GM12878 (cell line): ENCODE data around the gene GNG12. TPM values are rescaled to one million over a fixed set of nuclear protein-coding genes. Genes with fewer than 3 reads are reported as not detected.

Experiments used
- ATAC-seq: fragments of 200-7000 bp; cut with Tn5 transposase; 3 replicates; pipeline ENCODE4 v1.9.1; 2020; ENCODE audit warnings: mild to moderate bottlenecking, moderate library complexity
- BruUV-seq: library from RNA; stranded (reverse); fragments of 400-500 nt; replicated peaks from 2 replicates; lab custom pipeline; 2021; lab: Mats Ljungman, UMichigan
- CTCF ChIA-PET: fragments of 300-600 bp; sonication (Branson Sonifier 250); formaldehyde crosslinking; extraction: SDS; loops from one replicate; lab custom pipeline; 2021; ENCODE audit warnings: inconsistent platforms; lab: Yijun Ruan, JAX
- POLR2A ChIA-PET: fragments of 350-600 bp; formaldehyde crosslinking; extraction: SDS; loops from one replicate; lab custom pipeline; 2021; ENCODE audit warnings: inconsistent platforms; lab: Charles Lee
- RAD21 ChIA-PET: fragments of 300-600 bp; sonication (Branson Sonifier 250); formaldehyde crosslinking; loops from one replicate; lab custom pipeline; 2023; ENCODE audit warnings: antibody characterized with exemption; ENCODE audit not compliant: unreplicated experiment; lab: Charles Lee
- SMC1A ChIA-PET: fragments of 300-600 bp; sonication (Branson Sonifier 250); formaldehyde crosslinking; loops from one replicate; lab custom pipeline; 2023; ENCODE audit not compliant: unreplicated experiment, uncharacterized antibody; lab: Charles Lee
- DNase-seq: peaks from one replicate; pipeline ENCODE4 v3.0.0-alpha.2; 2011; ENCODE audit warnings: low read depth, low spot score
- FAIRE-seq: peaks from 3 replicates; lab custom pipeline; 2011; peaks lifted over from hg19 to GRCh38; lab: Jason Lieb, UNC
- H2AFZ ChIP-seq: 2 replicates; pipeline ENCODE4 v1.6.0; 2011; ENCODE audit warnings: low read depth, low read length, control low read depth; ENCODE audit not compliant: control insufficient read depth
- H3K27ac ChIP-seq: 2 replicates; pipeline ENCODE4 v1.5.1; 2011; ENCODE audit warnings: control low read depth; ENCODE audit not compliant: control insufficient read depth, insufficient read depth
- H3K27me3 ChIP-seq, 2 experiments: replicated peaks in 1 of 2; 2 replicates each; pipeline versions ENCODE4 v1.6.0 to v1.6.1; 2011; ENCODE audit warnings: low read length in 1 of 2; ENCODE audit not compliant: control insufficient read depth in 2 of 2, insufficient read depth in 2 of 2
- H3K36me3 ChIP-seq, 2 experiments: 2 replicates each; pipeline ENCODE4 v1.5.1; 2011; ENCODE audit warnings: low read length in 1 of 2; ENCODE audit not compliant: control insufficient read depth in 2 of 2, insufficient read depth in 2 of 2
- H3K4me1 ChIP-seq: 2 replicates; pipeline ENCODE4 v1.6.1; 2011; ENCODE audit warnings: mild to moderate bottlenecking, low read length, moderate library complexity, mixed read lengths; ENCODE audit not compliant: control insufficient read depth, insufficient read depth
- H3K4me2 ChIP-seq: 2 replicates; pipeline ENCODE4 v1.6.0; 2011; ENCODE audit warnings: control low read depth; ENCODE audit not compliant: control insufficient read depth, insufficient read depth
- H3K4me3 ChIP-seq: fragments of 200-600 bp; sonication (generic); 2 replicates; pipeline ENCODE4 v1.5.1; 2016
- H3K79me2 ChIP-seq: 2 replicates; pipeline ENCODE4 v1.6.0; 2011; ENCODE audit warnings: low read length; ENCODE audit not compliant: control insufficient read depth, insufficient read depth
- H3K9ac ChIP-seq: 2 replicates; pipeline ENCODE4 v1.8.0; 2011; ENCODE audit warnings: low read length, control low read depth, mixed read lengths; ENCODE audit not compliant: control insufficient read depth, insufficient read depth
- H3K9me3 ChIP-seq: replicated peaks from 3 replicates; pipeline ENCODE4 v1.5.1; 2011; ENCODE audit warnings: mild to moderate bottlenecking, low read length; ENCODE audit not compliant: control insufficient read depth, insufficient read depth
- H4K20me1 ChIP-seq: 2 replicates; pipeline ENCODE4 v1.6.0; 2011; ENCODE audit not compliant: control insufficient read depth, insufficient read depth
- BHLHE40 ChIP-seq, 2 experiments: fragments of 450-650 bp in 1 of 2; IDR thresholded peaks; 2 replicates each; pipeline ENCODE4 v1.6.1; 2011 to 2017; ENCODE audit warnings: low read depth in 2 of 2, borderline replicate concordance in 1 of 2, improper control_type of control experiment in 1 of 2, low read length in 1 of 2, mild to moderate bottlenecking in 1 of 2
- CBX3 ChIP-seq: fragments of 200-600 bp; sonication (generic); IDR thresholded peaks from 2 replicates; pipeline ENCODE4 v1.6.1; 2016; ENCODE audit warnings: low read depth, borderline replicate concordance
- CHD4 ChIP-seq: fragments of 200-600 bp; sonication (generic); IDR thresholded peaks from 2 replicates; pipeline ENCODE4 v1.6.1; 2016; ENCODE audit warnings: mild to moderate bottlenecking
- MAX ChIP-seq: IDR thresholded peaks from 2 replicates; pipeline ENCODE4 v1.6.1; 2012; ENCODE audit warnings: low read depth, low read length, improper control_type of control experiment
- RB1 ChIP-seq: fragments of 450-650 bp; formaldehyde crosslinking; IDR thresholded peaks from 2 replicates; pipeline ENCODE4 v1.6.1; 2017; ENCODE audit warnings: mild to moderate bottlenecking, borderline replicate concordance
- SREBF1 ChIP-seq: IDR thresholded peaks from 2 replicates; pipeline ENCODE4 v1.6.1; 2012; ENCODE audit warnings: mild to moderate bottlenecking, low read length
- STAT1 ChIP-seq: fragments of 450-650 bp; conservative IDR thresholded peaks from 2 replicates; pipeline ENCODE4 v1.6.1; 2014; ENCODE audit warnings: antibody characterized with exemption, mild to moderate bottlenecking
- YBX1 ChIP-seq: fragments of 450-650 bp; IDR thresholded peaks from 2 replicates; pipeline ENCODE4 v1.6.1; 2016; ENCODE audit warnings: antibody characterized with exemption
- ZNF274 ChIP-seq: IDR thresholded peaks from one replicate; pipeline ENCODE4 v1.8.0; 2011; ENCODE audit not compliant: insufficient read length, insufficient read depth
- WGBS: methylation state at CpG from one replicate; pipeline ENCODE4 v1.1.6; 2016; ENCODE audit warnings: low lambda C conversion rate; ENCODE audit not compliant: insufficient replicate concordance, insufficient coverage; ENCODE audit errors: missing lambda C conversion rate; 5-methylcytosine and 5-hydroxymethylcytosine counted together
- in situ Hi-C: fragments of 300-500 bp; cut with MboI; formaldehyde crosslinking; loops from 9 replicates; pipeline ENCODE4 v1.14.3; 2018; ENCODE audit warnings: mixed read lengths
- intact Hi-C: fragments of 100-400 bp; cut with micrococcal nuclease; formaldehyde crosslinking; loops from one replicate; pipeline ENCODE4 v1.14.2; 2022; ENCODE audit not compliant: unreplicated experiment
- polyA plus RNA-seq, 11 experiments: library from polyadenylated mRNA; depleted of rRNA in 4 of 11; unstranded in 6 of 11; stranded (reverse) in 5 of 11; fragments of >200 nt; fragmentation: Nextera tagmentation in 4 of 11; fragmentation: Illumina TruSeq in 1 of 11; extraction: Ambion mirVana in 4 of 11; extraction: Trizol in 1 of 11; gene quantifications; 1 replicate in 1 of 11; 2 replicates in 10 of 11; pipeline versions ENCODE4 v1.2.1 to v1.2.3, GENCODE V29; 2011 to 2016; ENCODE audit warnings: inconsistent platforms in 2 of 11, missing spikeins in 2 of 11, low read depth in 1 of 11
- total RNA-seq, 4 experiments: library from RNA; depleted of rRNA in 3 of 4; stranded (reverse); fragments of >200 nt in 3 of 4; fragmentation: Illumina TruSeq in 1 of 4; extraction: Trizol in 1 of 4; gene quantifications; 2 replicates each; pipeline versions ENCODE4 v1.2.1 to v1.2.3, GENCODE V29; 2013 to 2021
- TF ChIP-seq, protein P1 (sequence below): fragments of 450-650 bp; IDR thresholded peaks from 2 replicates; pipeline ENCODE4 v1.6.1; 2017; ENCODE audit warnings: mild to moderate bottlenecking
- TF ChIP-seq, protein P2 (sequence below): fragments of 450-650 bp; IDR thresholded peaks from 2 replicates; pipeline ENCODE4 v1.6.1; 2018; ENCODE audit warnings: mild to moderate bottlenecking, low read depth, moderate library complexity; ENCODE audit not compliant: partially characterized antibody

GNG12 gene
- total and polyA plus RNA-seq, 10 of the 15 experiments (the other 5 are each of a cell fraction or from before 2014, with no cell fraction given): 0.22 to 32.8 (median 0.35) TPM

DNA sequence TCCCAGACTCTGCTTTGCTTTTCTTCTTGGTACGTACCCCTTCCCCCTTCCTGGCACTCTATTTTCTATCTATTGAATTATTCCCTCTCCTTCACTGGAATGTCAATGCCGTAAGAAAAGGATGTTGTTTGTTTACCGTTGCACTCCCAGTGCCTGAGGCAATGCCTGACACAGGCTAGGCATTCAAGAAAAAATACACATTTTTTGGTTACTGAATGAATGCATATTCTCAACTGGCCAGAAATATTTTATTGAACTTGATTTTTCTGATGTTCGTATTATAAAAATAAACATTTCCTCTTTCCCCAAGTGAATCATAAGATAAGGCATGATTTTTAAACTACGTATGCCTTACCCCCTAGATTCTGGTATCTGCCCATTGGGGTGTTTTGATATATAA, 41.2 kb downstream of the GNG12 start:
- intact Hi-C loops: no loop called here
- TF ChIP-seq, protein P1, sequence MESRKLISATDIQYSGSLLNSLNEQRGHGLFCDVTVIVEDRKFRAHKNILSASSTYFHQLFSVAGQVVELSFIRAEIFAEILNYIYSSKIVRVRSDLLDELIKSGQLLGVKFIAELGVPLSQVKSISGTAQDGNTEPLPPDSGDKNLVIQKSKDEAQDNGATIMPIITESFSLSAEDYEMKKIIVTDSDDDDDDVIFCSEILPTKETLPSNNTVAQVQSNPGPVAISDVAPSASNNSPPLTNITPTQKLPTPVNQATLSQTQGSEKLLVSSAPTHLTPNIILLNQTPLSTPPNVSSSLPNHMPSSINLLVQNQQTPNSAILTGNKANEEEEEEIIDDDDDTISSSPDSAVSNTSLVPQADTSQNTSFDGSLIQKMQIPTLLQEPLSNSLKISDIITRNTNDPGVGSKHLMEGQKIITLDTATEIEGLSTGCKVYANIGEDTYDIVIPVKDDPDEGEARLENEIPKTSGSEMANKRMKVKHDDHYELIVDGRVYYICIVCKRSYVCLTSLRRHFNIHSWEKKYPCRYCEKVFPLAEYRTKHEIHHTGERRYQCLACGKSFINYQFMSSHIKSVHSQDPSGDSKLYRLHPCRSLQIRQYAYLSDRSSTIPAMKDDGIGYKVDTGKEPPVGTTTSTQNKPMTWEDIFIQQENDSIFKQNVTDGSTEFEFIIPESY: no peak
- no peak for TF ChIP-seq YBX1
- TF ChIP-seq MAX: no peak
- no peak for TF ChIP-seq STAT1
- TF ChIP-seq, protein P2, sequence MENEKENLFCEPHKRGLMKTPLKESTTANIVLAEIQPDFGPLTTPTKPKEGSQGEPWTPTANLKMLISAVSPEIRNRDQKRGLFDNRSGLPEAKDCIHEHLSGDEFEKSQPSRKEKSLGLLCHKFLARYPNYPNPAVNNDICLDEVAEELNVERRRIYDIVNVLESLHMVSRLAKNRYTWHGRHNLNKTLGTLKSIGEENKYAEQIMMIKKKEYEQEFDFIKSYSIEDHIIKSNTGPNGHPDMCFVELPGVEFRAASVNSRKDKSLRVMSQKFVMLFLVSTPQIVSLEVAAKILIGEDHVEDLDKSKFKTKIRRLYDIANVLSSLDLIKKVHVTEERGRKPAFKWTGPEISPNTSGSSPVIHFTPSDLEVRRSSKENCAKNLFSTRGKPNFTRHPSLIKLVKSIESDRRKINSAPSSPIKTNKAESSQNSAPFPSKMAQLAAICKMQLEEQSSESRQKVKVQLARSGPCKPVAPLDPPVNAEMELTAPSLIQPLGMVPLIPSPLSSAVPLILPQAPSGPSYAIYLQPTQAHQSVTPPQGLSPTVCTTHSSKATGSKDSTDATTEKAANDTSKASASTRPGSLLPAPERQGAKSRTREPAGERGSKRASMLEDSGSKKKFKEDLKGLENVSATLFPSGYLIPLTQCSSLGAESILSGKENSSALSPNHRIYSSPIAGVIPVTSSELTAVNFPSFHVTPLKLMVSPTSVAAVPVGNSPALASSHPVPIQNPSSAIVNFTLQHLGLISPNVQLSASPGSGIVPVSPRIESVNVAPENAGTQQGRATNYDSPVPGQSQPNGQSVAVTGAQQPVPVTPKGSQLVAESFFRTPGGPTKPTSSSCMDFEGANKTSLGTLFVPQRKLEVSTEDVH: no peak
- no peak for TF ChIP-seq CHD4
- TF ChIP-seq SREBF1: no peak
- TF ChIP-seq BHLHE40 (IDR thresholded peaks at IDR 0.05; ENCODE audit: borderline replicate concordance in 1 of 2, low read depth in 2 of 2, low read length in 1 of 2): no peak
- no peak for TF ChIP-seq RB1
- TF ChIP-seq ZNF274: no peak
- no peak for TF ChIP-seq CBX3
- in situ Hi-C loops: no loop called here
- ChIA-PET CTCF (interaction anchor here (0.6 to 4.3 kb wide), 6 partner anchors 12 to 65 kb away, joined by 3 to 24 read pairs (median 5); no protein-coding TSS in a partner anchor), RAD21 (interaction anchor here (2.1 to 9.5 kb wide), 5 partner anchors 11 to 28 kb away, joined by 5 to 87 read pairs (median 32); no protein-coding TSS in a partner anchor), SMC1A (interaction anchor here (1.1 to 12.3 kb wide), 6 partner anchors 10 to 54 kb away, joined by 4 to 389 read pairs (median 14); no protein-coding TSS in a partner anchor), POLR2A (interaction anchor here (1.0 to 4.0 kb wide), 4 partner anchors 28 to 44 kb away, joined by 3 to 17 read pairs (median 10); no protein-coding TSS in a partner anchor)
- Histone ChIP-seq H3K36me3 (no peaks in the 10 kb centered on the region), H3K9me3 (no peaks in the 10 kb centered on the region), H3K27me3 (no peaks in the 10 kb centered on the region; a peak in 2 of 4 replicates), H2AFZ (no peak overlapping the region), H3K4me2 (no peak overlapping the region), H3K79me2 (no peaks in the 10 kb centered on the region), H3K27ac (no peak overlapping the region), H4K20me1 (no peaks in the 10 kb centered on the region), H3K4me1 (no peaks in the 10 kb centered on the region), H3K4me3 (no peak overlapping the region), H3K9ac (no peak overlapping the region)
- no peak for DNase-seq
- BruUV-seq: no TSS peak
- FAIRE-seq: no peak
- WGBS: 43% methylated on average over 5 of the region's 5 CpGs
- no peak for ATAC-seq
